GM12875 (cell line): ENCODE data around the gene RASA3.

ENCODE experiments used
- H3K4me3 ChIP-seq: one replicate; pipeline ENCODE4 v1.5.1; 2011; ENCODE audit warnings: low read depth, low read length, control low read depth
- TF ChIP-seq, protein P1 (sequence below): IDR thresholded peaks from 2 replicates; pipeline ENCODE4 v1.5.1; 2011; ENCODE audit warnings: low read depth, mild to moderate bottlenecking, control low read depth, inconsistent platforms, low read length, moderate library complexity, borderline replicate concordance; ENCODE audit not compliant: insufficient read depth

The RASA3 gene

DNA sequence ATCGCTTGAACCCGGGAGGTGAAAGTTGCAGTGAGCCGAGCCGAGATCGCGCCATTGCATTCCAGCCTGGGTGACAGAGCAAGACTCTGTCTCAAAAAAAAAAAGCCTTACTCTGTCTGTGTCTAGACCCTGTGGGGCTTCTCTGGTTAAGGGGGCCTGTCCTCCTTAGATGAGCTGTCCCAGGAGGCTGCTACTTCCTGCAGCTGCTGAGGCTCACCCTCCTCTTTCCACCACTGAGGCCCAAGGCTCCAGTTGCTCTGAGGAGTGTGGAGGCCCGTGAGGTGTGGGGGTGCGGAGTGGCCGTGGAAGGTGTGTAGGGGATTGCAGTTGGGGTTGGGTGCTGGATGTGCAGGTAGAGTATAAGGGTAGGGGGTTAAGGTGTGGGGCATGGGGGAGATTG is 22.1 kb upstream of the RASA3 start:
- H3K4me3 ChIP-seq = no peak overlapping the region
- TF ChIP-seq, protein P1, sequence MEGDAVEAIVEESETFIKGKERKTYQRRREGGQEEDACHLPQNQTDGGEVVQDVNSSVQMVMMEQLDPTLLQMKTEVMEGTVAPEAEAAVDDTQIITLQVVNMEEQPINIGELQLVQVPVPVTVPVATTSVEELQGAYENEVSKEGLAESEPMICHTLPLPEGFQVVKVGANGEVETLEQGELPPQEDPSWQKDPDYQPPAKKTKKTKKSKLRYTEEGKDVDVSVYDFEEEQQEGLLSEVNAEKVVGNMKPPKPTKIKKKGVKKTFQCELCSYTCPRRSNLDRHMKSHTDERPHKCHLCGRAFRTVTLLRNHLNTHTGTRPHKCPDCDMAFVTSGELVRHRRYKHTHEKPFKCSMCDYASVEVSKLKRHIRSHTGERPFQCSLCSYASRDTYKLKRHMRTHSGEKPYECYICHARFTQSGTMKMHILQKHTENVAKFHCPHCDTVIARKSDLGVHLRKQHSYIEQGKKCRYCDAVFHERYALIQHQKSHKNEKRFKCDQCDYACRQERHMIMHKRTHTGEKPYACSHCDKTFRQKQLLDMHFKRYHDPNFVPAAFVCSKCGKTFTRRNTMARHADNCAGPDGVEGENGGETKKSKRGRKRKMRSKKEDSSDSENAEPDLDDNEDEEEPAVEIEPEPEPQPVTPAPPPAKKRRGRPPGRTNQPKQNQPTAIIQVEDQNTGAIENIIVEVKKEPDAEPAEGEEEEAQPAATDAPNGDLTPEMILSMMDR = no peak

- TF ChIP-seq, protein P1 = no peak
- H3K4me3 ChIP-seq = no peak overlapping the region
These were observed 21.2 kb upstream of the RASA3 start for GRCh38 chr13:114153485-114154080.

DNA sequence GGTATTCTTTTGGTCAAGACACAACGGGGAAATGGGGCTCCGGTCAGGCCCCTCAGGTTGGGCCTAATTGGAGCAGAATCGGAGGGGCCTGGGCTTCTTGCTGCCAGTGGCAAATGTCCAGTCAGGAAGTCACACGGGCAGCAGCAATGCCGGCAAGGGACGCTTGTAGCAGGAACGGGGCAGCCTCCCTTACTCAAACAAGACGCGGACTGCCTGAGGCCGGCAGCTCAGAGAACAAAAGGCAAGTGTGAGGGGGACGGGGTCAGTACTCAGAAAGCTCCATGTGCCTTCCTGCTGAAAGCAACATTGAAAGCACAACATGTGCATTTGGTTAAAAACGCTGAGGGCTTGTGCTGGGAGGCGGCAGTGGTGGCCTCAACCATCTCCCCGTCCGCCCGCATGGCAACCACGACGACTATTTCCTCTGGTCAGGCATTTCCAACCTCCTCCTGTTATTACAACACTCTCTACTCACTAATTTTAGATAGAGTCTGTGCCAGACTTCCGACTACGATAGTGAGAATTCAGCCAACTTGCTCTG is 20.5 kb upstream of the RASA3 start:
- H3K4me3 ChIP-seq = no peak overlapping the region
- TF ChIP-seq, protein P1 = no peak

DNA sequence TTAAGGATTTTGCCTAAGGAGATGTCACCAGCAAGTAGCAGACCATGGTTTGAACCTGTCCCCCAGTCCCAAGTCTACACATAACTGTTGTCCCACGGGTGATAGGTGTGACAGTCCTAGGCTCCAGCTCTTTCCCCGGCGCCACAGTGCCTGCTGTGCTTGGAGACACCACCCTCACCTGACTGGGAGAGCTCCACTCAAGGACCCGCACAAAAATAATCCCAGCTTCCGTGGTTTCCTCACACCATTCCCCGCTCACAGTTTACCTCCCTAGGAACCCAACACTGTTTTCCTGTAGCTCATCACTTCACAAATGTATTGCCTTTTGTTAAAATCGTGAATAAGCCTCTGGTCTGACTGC is 19.8 kb upstream of the RASA3 start:
- TF ChIP-seq, protein P1 = no peak

GRCh38 chr13:114151565-114152284 is 19.3 kb upstream of the RASA3 start:
- H3K4me3 ChIP-seq = no peak overlapping the region

More for the DNA sequence above, 19.8 kb upstream of the RASA3 start:
- no peak overlapping the region for H3K4me3 ChIP-seq

GRCh38 chr13:114151031-114151430 is 18.6 kb upstream of the RASA3 start:
- TF ChIP-seq, protein P1 = no peak

More at GRCh38 chr13:114151565-114152284, 19.3 kb upstream of the RASA3 start:
- TF ChIP-seq, protein P1 = no peak

More at GRCh38 chr13:114151031-114151430, 18.6 kb upstream of the RASA3 start:
- no peak overlapping the region for H3K4me3 ChIP-seq
